ENCODE results near the gene AMBP.

AMBP gene

DNA sequence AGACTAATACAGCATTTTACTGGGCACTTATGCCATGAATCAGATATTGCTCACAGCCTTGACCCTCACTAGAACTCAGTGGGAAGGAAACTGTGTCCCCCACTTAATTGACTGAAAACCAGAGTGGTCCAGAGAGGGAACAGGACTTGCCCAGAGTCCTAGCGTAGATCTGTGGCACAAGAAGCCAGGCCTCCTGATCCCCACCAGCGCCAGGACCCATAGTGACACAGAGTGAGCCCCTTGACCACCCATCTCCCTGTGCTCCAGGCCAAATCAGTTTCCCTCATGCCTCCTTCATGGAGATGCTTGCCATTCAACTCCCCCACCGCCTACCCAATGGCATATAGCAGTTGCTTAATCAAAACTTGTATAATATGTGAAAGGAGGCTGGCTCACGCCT is 12.7 kb upstream of the AMBP start:
- no peak overlapping the region for H3K4me3 ChIP-seq (ENCODE audit: low read depth, low read length)
- TF ChIP-seq, protein P1, sequence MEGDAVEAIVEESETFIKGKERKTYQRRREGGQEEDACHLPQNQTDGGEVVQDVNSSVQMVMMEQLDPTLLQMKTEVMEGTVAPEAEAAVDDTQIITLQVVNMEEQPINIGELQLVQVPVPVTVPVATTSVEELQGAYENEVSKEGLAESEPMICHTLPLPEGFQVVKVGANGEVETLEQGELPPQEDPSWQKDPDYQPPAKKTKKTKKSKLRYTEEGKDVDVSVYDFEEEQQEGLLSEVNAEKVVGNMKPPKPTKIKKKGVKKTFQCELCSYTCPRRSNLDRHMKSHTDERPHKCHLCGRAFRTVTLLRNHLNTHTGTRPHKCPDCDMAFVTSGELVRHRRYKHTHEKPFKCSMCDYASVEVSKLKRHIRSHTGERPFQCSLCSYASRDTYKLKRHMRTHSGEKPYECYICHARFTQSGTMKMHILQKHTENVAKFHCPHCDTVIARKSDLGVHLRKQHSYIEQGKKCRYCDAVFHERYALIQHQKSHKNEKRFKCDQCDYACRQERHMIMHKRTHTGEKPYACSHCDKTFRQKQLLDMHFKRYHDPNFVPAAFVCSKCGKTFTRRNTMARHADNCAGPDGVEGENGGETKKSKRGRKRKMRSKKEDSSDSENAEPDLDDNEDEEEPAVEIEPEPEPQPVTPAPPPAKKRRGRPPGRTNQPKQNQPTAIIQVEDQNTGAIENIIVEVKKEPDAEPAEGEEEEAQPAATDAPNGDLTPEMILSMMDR (IDR thresholded peaks at IDR 0.05; ENCODE audit: insufficient read depth, low read length, missing control alignments) = no peak
- ChIA-PET CTCF (interaction anchor here (0.8 to 10.5 kb wide), 5 partner anchors 8 to 17 kb away, joined by 3 to 118 read pairs (median 5); no protein-coding TSS in a partner anchor), POLR2A (no interaction called here)
- no peak for DNase-seq (ENCODE audit: low read depth, low spot score)

DNA sequence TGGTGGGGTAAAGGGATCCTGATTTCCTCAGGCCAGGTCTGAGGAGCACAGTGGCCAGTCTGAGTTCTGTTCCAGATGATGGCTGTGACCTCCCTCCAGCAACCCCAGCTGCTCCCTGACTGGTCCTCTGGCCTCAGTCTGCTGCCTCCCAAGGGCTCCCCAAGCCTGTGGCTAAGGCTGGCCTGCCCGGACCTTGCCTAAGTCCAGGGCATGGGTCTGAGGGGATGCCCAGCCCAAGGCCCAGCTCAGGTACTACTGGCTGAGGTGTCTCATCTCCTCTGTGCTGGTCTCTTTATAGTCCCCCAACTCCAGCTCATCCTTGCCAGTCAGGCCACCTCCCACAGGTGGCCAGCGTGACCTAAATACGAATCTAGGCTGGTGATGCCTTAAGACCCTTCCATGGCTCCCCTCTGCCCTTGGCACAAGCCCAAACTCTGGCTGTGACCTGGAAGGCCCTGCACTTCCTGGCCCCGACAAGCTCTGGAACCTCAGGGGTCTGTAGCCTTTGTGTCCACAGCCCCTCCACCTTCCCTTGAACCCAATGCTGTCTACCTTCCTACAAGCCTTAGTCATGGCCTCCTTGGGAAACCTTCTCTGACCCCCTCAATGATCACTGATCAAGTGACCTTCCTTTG is 11.2 kb upstream of the AMBP start:
- TF ChIP-seq, protein P1 (IDR thresholded peaks at IDR 0.05; ENCODE audit: insufficient read depth, low read length, missing control alignments) = no peak
- ChIA-PET POLR2A (no interaction called here), CTCF (interaction anchor here (1.2 to 3.8 kb wide), 5 partner anchors 9 to 249 kb away, joined by 3 to 23 read pairs (median 4); no protein-coding TSS in a partner anchor)
- no peak overlapping the region for H3K4me3 ChIP-seq (ENCODE audit: low read depth, low read length)
- DNase-seq (ENCODE audit: low read depth, low spot score) = no peak

DNA sequence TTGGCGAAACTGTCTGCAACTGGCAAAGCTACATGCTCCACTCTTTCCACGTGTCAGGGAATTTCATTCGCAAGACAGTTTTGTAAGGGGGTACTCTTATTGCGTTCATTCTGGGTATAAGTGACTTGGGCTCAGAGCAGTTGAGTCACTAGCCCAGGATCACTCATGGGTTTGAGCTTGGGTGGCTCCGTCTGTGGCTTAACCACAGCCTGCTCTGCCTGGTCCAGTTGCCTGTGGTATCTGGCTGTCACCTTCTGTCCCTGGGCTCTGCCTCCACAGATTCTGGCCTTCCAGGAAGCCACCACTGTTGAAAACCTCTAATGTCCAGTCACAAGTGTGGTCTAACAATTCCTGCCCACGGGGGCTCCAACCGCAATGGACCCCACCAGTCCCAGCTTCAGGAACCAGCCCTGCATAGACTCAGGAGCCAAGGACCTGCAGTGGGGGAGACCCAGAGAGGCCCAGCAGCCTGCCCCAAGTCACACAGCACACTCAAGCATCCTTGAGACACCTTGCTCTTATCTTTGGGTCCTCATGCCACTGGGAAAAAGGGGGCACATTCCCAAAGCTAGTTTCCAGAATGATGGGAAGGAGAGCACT is 10.6 kb upstream of the AMBP start:
- ChIA-PET POLR2A (no interaction called here), CTCF (interaction anchor here (1.2 to 3.8 kb wide), 7 partner anchors 8 to 250 kb away, joined by 3 to 23 read pairs (median 4); no protein-coding TSS in a partner anchor)
- no peak for DNase-seq (ENCODE audit: low read depth, low spot score)
- H3K4me3 ChIP-seq (ENCODE audit: low read depth, low read length) = no peak overlapping the region
- TF ChIP-seq, protein P1 (IDR thresholded peaks at IDR 0.05; ENCODE audit: insufficient read depth, low read length, missing control alignments) = no peak

DNA sequence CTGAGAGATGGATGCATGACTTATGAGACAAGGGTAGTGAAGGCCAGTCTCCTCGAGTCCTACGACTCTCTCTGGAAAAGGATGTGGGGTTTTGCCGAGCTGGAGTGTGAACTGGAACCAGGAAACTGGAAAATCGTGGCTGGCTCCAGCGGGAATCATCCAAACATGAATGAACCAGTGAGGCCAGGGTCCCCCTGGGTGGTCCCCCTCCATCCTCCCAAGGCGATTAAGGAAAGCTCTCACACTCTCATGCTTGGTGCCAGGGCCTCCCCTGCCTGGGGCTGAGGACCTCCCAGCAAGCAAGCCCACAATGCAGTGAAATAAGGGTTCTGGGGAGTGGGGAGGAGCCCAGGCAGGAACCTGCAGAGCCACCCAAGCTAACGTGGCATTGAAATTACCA is 9.6 kb upstream of the AMBP start:
- no peak for DNase-seq (ENCODE audit: low read depth, low spot score)
- POLR2A ChIA-PET = no interaction called here
- CTCF ChIA-PET = interaction anchor here (1.2 to 3.8 kb wide), 6 partner anchors 9 to 203 kb away, joined by 3 to 23 read pairs (median 4); partner anchors contain the start of gene AMBP
- TF ChIP-seq, protein P1 (IDR thresholded peaks at IDR 0.05; ENCODE audit: insufficient read depth, low read length, missing control alignments) = no peak
- no peak overlapping the region for H3K4me3 ChIP-seq (ENCODE audit: low read depth, low read length)

DNA sequence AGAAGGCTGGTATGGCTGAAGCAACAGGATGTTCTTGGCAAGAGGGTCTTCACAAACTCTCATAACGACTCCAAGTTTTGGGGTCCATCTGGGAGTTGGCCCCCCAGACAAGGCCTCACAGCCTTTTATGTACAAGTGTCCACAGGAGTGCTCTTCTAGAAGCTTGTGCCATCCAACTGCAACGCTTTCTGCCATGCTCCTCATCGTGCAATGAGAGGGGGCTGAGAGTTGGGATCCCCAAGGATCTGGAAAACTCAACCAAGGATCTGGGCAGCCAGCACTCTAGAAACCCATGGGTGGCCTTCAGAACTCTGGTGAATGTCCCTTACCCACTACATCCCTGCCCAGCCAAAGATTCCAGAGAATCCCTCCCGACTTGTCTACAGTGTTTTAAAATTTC is 8.5 kb upstream of the AMBP start:
- H3K4me3 ChIP-seq (ENCODE audit: low read depth, low read length) = no peak overlapping the region
- POLR2A ChIA-PET = no interaction called here
- TF ChIP-seq, protein P1 (IDR thresholded peaks at IDR 0.05; ENCODE audit: insufficient read depth, low read length, missing control alignments) = no peak
- DNase-seq (ENCODE audit: low read depth, low spot score) = no peak
- CTCF ChIA-PET = interaction anchor here (1.3 to 3.8 kb wide), 3 partner anchors 8 to 204 kb away, joined by 3 to 23 read pairs (median 4); partner anchors contain the start of gene AMBP

DNA sequence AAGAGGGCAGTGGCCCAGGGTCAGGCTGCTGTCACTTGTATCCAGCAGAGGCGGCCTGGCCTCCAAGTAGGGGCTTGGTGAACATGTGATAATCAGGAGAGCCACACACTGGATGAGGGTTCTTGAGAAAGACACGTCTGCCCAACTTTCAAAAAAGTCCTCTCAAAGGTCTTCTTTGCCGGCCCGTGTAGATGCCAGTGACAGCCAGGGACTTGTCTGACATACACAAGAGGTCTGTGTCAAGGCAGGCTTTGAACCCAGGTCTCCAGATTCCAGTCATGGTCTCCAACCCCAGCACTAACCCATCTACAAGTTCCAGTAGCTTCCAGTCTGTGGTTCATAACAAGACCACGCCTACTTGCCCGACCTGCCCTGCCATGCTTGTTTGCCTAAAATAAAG is 7.9 kb upstream of the AMBP start:
- TF ChIP-seq, protein P1 (IDR thresholded peaks at IDR 0.05; ENCODE audit: insufficient read depth, low read length, missing control alignments) = no peak
- no peak for DNase-seq (ENCODE audit: low read depth, low spot score)
- H3K4me3 ChIP-seq (ENCODE audit: low read depth, low read length) = no peak overlapping the region
- ChIA-PET CTCF (interaction anchor here (1.1 to 5.4 kb wide), 4 partner anchors 8 to 348 kb away, joined by 3 to 176 read pairs (median 5); no protein-coding TSS in a partner anchor), POLR2A (no interaction called here)
